Measurements from ENCODE around the gene ATP7A. TPM values are rescaled to one million over a fixed set of nuclear protein-coding genes. Genes with fewer than 3 reads are reported as not detected.

Gene ATP7A
- total RNA-seq, 3 donors from 2014 or later (not counting 1 experiment from before 2014, with no cell fraction given): 18.8 to 24.3 (median 21.5) TPM

DNA sequence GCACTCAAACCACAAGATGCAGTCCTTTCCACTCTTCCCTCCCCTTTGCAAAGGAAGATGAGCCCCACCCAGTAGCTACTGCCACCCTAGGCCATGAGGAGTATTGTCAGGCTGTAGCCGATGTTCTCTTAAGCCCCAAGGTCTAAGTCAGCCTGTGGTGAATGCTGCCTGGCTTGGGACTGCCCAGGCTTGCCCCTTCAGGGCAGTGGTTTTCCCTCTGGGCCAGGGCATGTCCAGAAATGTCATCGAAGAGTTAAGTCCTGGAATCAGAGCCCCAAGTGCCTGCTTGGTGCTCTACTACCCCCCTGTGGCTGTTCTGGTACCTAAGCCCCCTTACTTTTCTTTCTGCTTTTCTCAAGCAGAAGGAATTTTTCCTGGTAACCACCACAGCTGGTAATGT is 181.8 kb downstream of the ATP7A start:
- DNase-seq: peak in 1 of 2 donors; percentile 37
- Histone ChIP-seq H3K4me3 (ENCODE audit: low read length) (no peak overlapping the region), H3K27ac (ENCODE audit: low read length) (no peak overlapping the region), H3K36me3 (ENCODE audit: control insufficient read depth, insufficient read depth, low read length) (no peaks in the 10 kb centered on the region), H3K4me1 (ENCODE audit: control insufficient read depth, insufficient read depth, low read length) (peaks cover 7% of the 10 kb centered on the region), H3K27me3 (ENCODE audit: control insufficient read depth, insufficient read depth, low read length) (no peaks in the 10 kb centered on the region), H3K9me3 (ENCODE audit: control insufficient read depth, insufficient read depth, low read length) (no peaks in the 10 kb centered on the region)
- Mint-ChIP-seq H3K36me3 (no peaks in the 10 kb centered on the region), H3K4me1 (no peaks in the 10 kb centered on the region), H3K27me3 (ENCODE audit: low read depth in 2 of 2) (peaks cover 13 to 29% of the 10 kb centered on the region in 2 donors), H3K9me3 (peaks cover 0 to 3% of the 10 kb centered on the region in 2 donors), H3K4me3 (no peak overlapping the region), H3K27ac (no peak overlapping the region)
- TF ChIP-seq, protein P1, sequence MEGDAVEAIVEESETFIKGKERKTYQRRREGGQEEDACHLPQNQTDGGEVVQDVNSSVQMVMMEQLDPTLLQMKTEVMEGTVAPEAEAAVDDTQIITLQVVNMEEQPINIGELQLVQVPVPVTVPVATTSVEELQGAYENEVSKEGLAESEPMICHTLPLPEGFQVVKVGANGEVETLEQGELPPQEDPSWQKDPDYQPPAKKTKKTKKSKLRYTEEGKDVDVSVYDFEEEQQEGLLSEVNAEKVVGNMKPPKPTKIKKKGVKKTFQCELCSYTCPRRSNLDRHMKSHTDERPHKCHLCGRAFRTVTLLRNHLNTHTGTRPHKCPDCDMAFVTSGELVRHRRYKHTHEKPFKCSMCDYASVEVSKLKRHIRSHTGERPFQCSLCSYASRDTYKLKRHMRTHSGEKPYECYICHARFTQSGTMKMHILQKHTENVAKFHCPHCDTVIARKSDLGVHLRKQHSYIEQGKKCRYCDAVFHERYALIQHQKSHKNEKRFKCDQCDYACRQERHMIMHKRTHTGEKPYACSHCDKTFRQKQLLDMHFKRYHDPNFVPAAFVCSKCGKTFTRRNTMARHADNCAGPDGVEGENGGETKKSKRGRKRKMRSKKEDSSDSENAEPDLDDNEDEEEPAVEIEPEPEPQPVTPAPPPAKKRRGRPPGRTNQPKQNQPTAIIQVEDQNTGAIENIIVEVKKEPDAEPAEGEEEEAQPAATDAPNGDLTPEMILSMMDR (IDR thresholded peaks at IDR 0.05): peak; percentile 9
- ATAC-seq: peak in 2 of 3 donors; percentile 34 to 49
- 34% methylated on average over 2 of the region's 2 CpGs for WGBS (ENCODE audit: insufficient coverage)
- intact Hi-C loops (cut with micrococcal nuclease): no loop called here

DNA sequence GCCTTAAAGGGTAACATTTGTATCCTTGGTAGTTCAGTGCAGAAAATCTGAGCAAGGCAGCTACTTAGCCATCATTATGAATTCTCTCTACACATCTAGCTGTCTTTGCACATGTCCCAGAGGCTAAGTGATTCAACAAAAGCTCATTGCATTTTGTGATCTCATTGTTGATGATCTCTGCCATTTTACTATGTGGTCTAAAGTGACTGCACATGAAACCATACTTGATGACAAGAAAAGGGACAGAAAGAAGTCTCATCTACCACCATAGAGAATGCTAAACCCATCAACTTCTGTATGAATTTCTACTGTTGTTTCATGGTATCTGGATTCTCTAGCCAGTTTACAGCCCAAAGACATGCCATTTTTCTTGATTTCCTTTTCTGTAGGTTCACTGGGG is 187.6 kb downstream of the ATP7A start:
- H3K4me3 ChIP-seq (ENCODE audit: low read length): no peak overlapping the region
- H3K4me3 Mint-ChIP-seq: no peak overlapping the region
- TF ChIP-seq, protein P1 (IDR thresholded peaks at IDR 0.05): no peak
- DNase-seq: no peak
- H3K4me1 ChIP-seq (ENCODE audit: control insufficient read depth, insufficient read depth, low read length): peaks cover 2% of the 10 kb centered on the region
- no peaks in the 10 kb centered on the region for H3K36me3 Mint-ChIP-seq
- no peaks in the 10 kb centered on the region for H3K36me3 ChIP-seq (ENCODE audit: control insufficient read depth, insufficient read depth, low read length)
- H3K9me3 ChIP-seq (ENCODE audit: control insufficient read depth, insufficient read depth, low read length): no peaks in the 10 kb centered on the region
- intact Hi-C loops (cut with micrococcal nuclease): no loop called here
- no peaks in the 10 kb centered on the region for H3K27me3 ChIP-seq (ENCODE audit: control insufficient read depth, insufficient read depth, low read length)
- no peak for ATAC-seq
- peaks cover 2 to 9% of the 10 kb centered on the region in 2 donors for H3K27me3 Mint-ChIP-seq (ENCODE audit: low read depth in 2 of 2)
- H3K27ac Mint-ChIP-seq: no peak overlapping the region
- no peaks in the 10 kb centered on the region for H3K9me3 Mint-ChIP-seq
- H3K4me1 Mint-ChIP-seq: no peaks in the 10 kb centered on the region
- H3K27ac ChIP-seq (ENCODE audit: low read length): no peak overlapping the region

Other genes starting within 250 kb of the ATP7A start
- gene ATRX, start 124.5 kb upstream of the ATP7A start, total RNA-seq: 100 to 1,000 TPM; 136 to 162 (median 159) TPM
- 10 to 100 TPM; 46.7 to 59.5 (median 51.8) TPM for gene MAGT1, start 15.3 kb upstream of the ATP7A start, total RNA-seq
- gene COX7B, start 11.2 kb upstream of the ATP7A start, total RNA-seq: 100 to 1,000 TPM; 133 to 168 (median 136) TPM
- gene PGAM4, start 58.9 kb downstream of the ATP7A start, total RNA-seq: not detected
- gene PGK1, start 193.6 kb downstream of the ATP7A start, total RNA-seq: 100 to 1,000 TPM; 200 to 205 (median 203) TPM
- gene TAF9B, start 229.0 kb downstream of the ATP7A start, total RNA-seq: 1 to 10 TPM; 5.6 to 6.8 (median 6.1) TPM

All from natural killer cell (primary cell).